Measurements from ENCODE around the gene OPN4.

OPN4 gene

GRCh38 chr10:86664341-86665217, 10.2 kb downstream of the OPN4 start:
- 68% methylated on average over 13 of the region's 13 CpGs for WGBS
- Histone ChIP-seq H4K8ac (ENCODE audit: low read length) (no peak overlapping the region), H3K79me1 (replicated peaks; ENCODE audit: low read length, poor library complexity, severe bottlenecking) (no peaks in the 10 kb centered on the region), H3K9ac (ENCODE audit: low read length) (no peak overlapping the region), H2BK5ac (ENCODE audit: low read depth, low read length, poor library complexity, severe bottlenecking) (no peak overlapping the region), H2AK5ac (ENCODE audit: low read length, severe bottlenecking) (no peak overlapping the region), H2BK12ac (ENCODE audit: low read length in 2 of 2) (no peak overlapping the region), H3K27me3 (ENCODE audit: control insufficient read depth in 1 of 2, insufficient read depth in 1 of 2, low read length in 2 of 2) (peaks cover 9 to 32% of the 10 kb centered on the region in 2 experiments), H2AFZ (ENCODE audit: low read depth, low read length) (no peak overlapping the region), H3K4me2 (ENCODE audit: low read length, poor library complexity, severe bottlenecking) (no peak overlapping the region), H2BK15ac (ENCODE audit: low read depth, poor library complexity, severe bottlenecking) (no peak overlapping the region), H2BK120ac (ENCODE audit: low read depth, low read length) (no peak overlapping the region), H3K27ac (ENCODE audit: low read length, poor library complexity, severe bottlenecking) (no peak overlapping the region), H3K14ac (ENCODE audit: low read length in 2 of 2) (peak overlapping the region in 1 of 2 experiments; percentile 75), H3K9me3 (ENCODE audit: control insufficient read depth, low read length) (no peaks in the 10 kb centered on the region), H3K18ac (ENCODE audit: low read depth in 1 of 2, low read length in 2 of 2) (no peak overlapping the region), H4K91ac (ENCODE audit: low read length) (no peak overlapping the region), H3K4me1 (ENCODE audit: control insufficient read depth, insufficient read depth, low read depth, low read length) (peaks cover 29% of the 10 kb centered on the region), H3K4me3 (ENCODE audit: insufficient read depth in 1 of 2, low read depth in 1 of 2, low read length in 2 of 2) (no peak overlapping the region), H3K4ac (ENCODE audit: low read depth in 1 of 2, low read length in 2 of 2) (no peak overlapping the region), H3K23ac (ENCODE audit: low read length in 2 of 2) (no peak overlapping the region), H3K36me3 (ENCODE audit: control insufficient read depth in 1 of 2, insufficient read depth in 2 of 2, low read depth in 1 of 2, low read length in 2 of 2) (no peaks in the 10 kb centered on the region)
- no peak for DNase-seq

GRCh38 chr10:86665218-86665607, 10.9 kb downstream of the OPN4 start:
- Histone ChIP-seq H3K18ac (ENCODE audit: low read depth in 1 of 2, low read length in 2 of 2) (no peak overlapping the region), H4K8ac (ENCODE audit: low read length) (no peak overlapping the region)
- 82% methylated on average over 6 of the region's 7 CpGs for WGBS

GRCh38 chr10:86665868-86666267, 11.5 kb downstream of the OPN4 start:
- Histone ChIP-seq H2AFZ (ENCODE audit: low read depth, low read length) (no peak overlapping the region), H2BK15ac (ENCODE audit: low read depth, poor library complexity, severe bottlenecking) (no peak overlapping the region), H3K23ac (ENCODE audit: low read length in 2 of 2) (no peak overlapping the region), H3K27me3 (ENCODE audit: control insufficient read depth in 1 of 2, insufficient read depth in 1 of 2, low read length in 2 of 2) (peaks cover 0 to 38% of the 10 kb centered on the region in 2 experiments), H3K14ac (ENCODE audit: low read length in 2 of 2) (no peak overlapping the region), H3K9me3 (ENCODE audit: control insufficient read depth, low read length) (no peaks in the 10 kb centered on the region), H3K4ac (ENCODE audit: low read depth in 1 of 2, low read length in 2 of 2) (no peak overlapping the region), H4K91ac (ENCODE audit: low read length) (no peak overlapping the region), H2BK120ac (ENCODE audit: low read depth, low read length) (no peak overlapping the region), H2BK12ac (ENCODE audit: low read length in 2 of 2) (no peak overlapping the region), H3K36me3 (ENCODE audit: control insufficient read depth in 1 of 2, insufficient read depth in 2 of 2, low read depth in 1 of 2, low read length in 2 of 2) (no peaks in the 10 kb centered on the region), H3K9ac (ENCODE audit: low read length) (no peak overlapping the region), H2AK5ac (ENCODE audit: low read length, severe bottlenecking) (no peak overlapping the region), H3K4me2 (ENCODE audit: low read length, poor library complexity, severe bottlenecking) (no peak overlapping the region), H3K18ac (ENCODE audit: low read depth in 1 of 2, low read length in 2 of 2) (no peak overlapping the region), H2BK5ac (ENCODE audit: low read depth, low read length, poor library complexity, severe bottlenecking) (no peak overlapping the region), H3K4me3 (ENCODE audit: insufficient read depth in 1 of 2, low read depth in 1 of 2, low read length in 2 of 2) (no peak overlapping the region), H3K79me1 (replicated peaks; ENCODE audit: low read length, poor library complexity, severe bottlenecking) (no peaks in the 10 kb centered on the region), H4K8ac (ENCODE audit: low read length) (no peak overlapping the region), H3K27ac (ENCODE audit: low read length, poor library complexity, severe bottlenecking) (no peak overlapping the region), H3K4me1 (ENCODE audit: control insufficient read depth, insufficient read depth, low read depth, low read length) (peaks cover 31% of the 10 kb centered on the region)
- DNase-seq, result no peak
- 75% methylated on average over 12 of the region's 12 CpGs for WGBS

More at GRCh38 chr10:86665218-86665607, 10.9 kb downstream of the OPN4 start:
- no peak overlapping the region for H3K27ac ChIP-seq (ENCODE audit: low read length, poor library complexity, severe bottlenecking)
- DNase-seq, result no peak
- H2BK12ac ChIP-seq (ENCODE audit: low read length in 2 of 2), result no peak overlapping the region
- no peak overlapping the region for H2BK5ac ChIP-seq (ENCODE audit: low read depth, low read length, poor library complexity, severe bottlenecking)
- H2BK120ac ChIP-seq (ENCODE audit: low read depth, low read length), result no peak overlapping the region
- H3K79me1 ChIP-seq (replicated peaks; ENCODE audit: low read length, poor library complexity, severe bottlenecking), result no peaks in the 10 kb centered on the region
- no peak overlapping the region for H3K4ac ChIP-seq (ENCODE audit: low read depth in 1 of 2, low read length in 2 of 2)
- no peak overlapping the region for H3K9ac ChIP-seq (ENCODE audit: low read length)
- no peaks in the 10 kb centered on the region for H3K36me3 ChIP-seq (ENCODE audit: control insufficient read depth in 1 of 2, insufficient read depth in 2 of 2, low read depth in 1 of 2, low read length in 2 of 2)
- H3K4me3 ChIP-seq (ENCODE audit: insufficient read depth in 1 of 2, low read depth in 1 of 2, low read length in 2 of 2), result no peak overlapping the region
- H3K14ac ChIP-seq (ENCODE audit: low read length in 2 of 2), result no peak overlapping the region
- no peak overlapping the region for H2BK15ac ChIP-seq (ENCODE audit: low read depth, poor library complexity, severe bottlenecking)
- no peak overlapping the region for H2AFZ ChIP-seq (ENCODE audit: low read depth, low read length)
- no peaks in the 10 kb centered on the region for H3K9me3 ChIP-seq (ENCODE audit: control insufficient read depth, low read length)
- H3K4me1 ChIP-seq (ENCODE audit: control insufficient read depth, insufficient read depth, low read depth, low read length), result peaks cover 30% of the 10 kb centered on the region
- H3K4me2 ChIP-seq (ENCODE audit: low read length, poor library complexity, severe bottlenecking), result no peak overlapping the region
- no peak overlapping the region for H2AK5ac ChIP-seq (ENCODE audit: low read length, severe bottlenecking)
- no peak overlapping the region for H4K91ac ChIP-seq (ENCODE audit: low read length)
- H3K27me3 ChIP-seq (ENCODE audit: control insufficient read depth in 1 of 2, insufficient read depth in 1 of 2, low read length in 2 of 2), result peaks cover 3 to 34% of the 10 kb centered on the region in 2 experiments
- H3K23ac ChIP-seq (ENCODE audit: low read length in 2 of 2), result no peak overlapping the region

- Histone ChIP-seq H2BK120ac (ENCODE audit: low read depth, low read length) (no peak overlapping the region), H3K79me1 (replicated peaks; ENCODE audit: low read length, poor library complexity, severe bottlenecking) (no peaks in the 10 kb centered on the region), H3K9ac (ENCODE audit: low read length) (no peak overlapping the region), H2BK5ac (ENCODE audit: low read depth, low read length, poor library complexity, severe bottlenecking) (no peak overlapping the region), H2AK5ac (ENCODE audit: low read length, severe bottlenecking) (no peak overlapping the region), H3K14ac (ENCODE audit: low read length in 2 of 2) (no peak overlapping the region), H2AFZ (ENCODE audit: low read depth, low read length) (no peak overlapping the region), H3K36me3 (ENCODE audit: control insufficient read depth in 1 of 2, insufficient read depth in 2 of 2, low read depth in 1 of 2, low read length in 2 of 2) (no peaks in the 10 kb centered on the region), H3K27ac (ENCODE audit: low read length, poor library complexity, severe bottlenecking) (no peak overlapping the region), H3K4me2 (ENCODE audit: low read length, poor library complexity, severe bottlenecking) (no peak overlapping the region), H2BK12ac (ENCODE audit: low read length in 2 of 2) (no peak overlapping the region), H3K4me1 (ENCODE audit: control insufficient read depth, insufficient read depth, low read depth, low read length) (peaks cover 36% of the 10 kb centered on the region), H2BK15ac (ENCODE audit: low read depth, poor library complexity, severe bottlenecking) (no peak overlapping the region), H3K4me3 (ENCODE audit: insufficient read depth in 1 of 2, low read depth in 1 of 2, low read length in 2 of 2) (no peak overlapping the region), H3K23ac (ENCODE audit: low read length in 2 of 2) (no peak overlapping the region), H4K8ac (ENCODE audit: low read length) (no peak overlapping the region), H4K91ac (ENCODE audit: low read length) (no peak overlapping the region), H3K18ac (ENCODE audit: low read depth in 1 of 2, low read length in 2 of 2) (peak overlapping the region in 1 of 2 experiments; percentile 13), H3K4ac (ENCODE audit: low read depth in 1 of 2, low read length in 2 of 2) (no peak overlapping the region), H3K9me3 (ENCODE audit: control insufficient read depth, low read length) (no peaks in the 10 kb centered on the region), H3K27me3 (ENCODE audit: control insufficient read depth in 1 of 2, insufficient read depth in 1 of 2, low read length in 2 of 2) (peaks cover 0 to 39% of the 10 kb centered on the region in 2 experiments)
- DNase-seq, result no peak
- WGBS, result 94% methylated on average over 7 of the region's 7 CpGs
Observed at GRCh38 chr10:86666538-86666937, 12.2 kb downstream of the OPN4 start.

Measured in mesenchymal stem cell (in vitro differentiated cells and primary cell).